CD4-positive, alpha-beta T cell (primary cell): ENCODE data around the gene COL15A1. TPM values are rescaled to one million over a fixed set of nuclear protein-coding genes. Genes with fewer than 3 reads are reported as not detected.

ENCODE experiments used
- ATAC-seq: fragments of 200-7000 bp; cut with Tn5 transposase; one replicate; pipeline ENCODE4 v1.10.0; 2022; ENCODE audit warnings: mild to moderate bottlenecking; ENCODE audit not compliant: poor library complexity
- CTCF ChIA-PET: fragments of 350-600 bp; sonication (Branson Sonifier 250); formaldehyde crosslinking; loops from one replicate; lab custom pipeline; 2021; ENCODE audit warnings: antibody characterized with exemption, inconsistent platforms; lab: Charles Lee
- POLR2A ChIA-PET: fragments of 350-600 bp; sonication (Branson Sonifier 250); formaldehyde crosslinking; loops from one replicate; lab custom pipeline; 2021; ENCODE audit warnings: antibody characterized with exemption, inconsistent platforms; lab: Charles Lee
- DNase-seq, 14 experiments: peaks; one replicate each; pipeline ENCODE4 v3.0.0-alpha.2; 2013 to 2020; ENCODE audit warnings: mixed read lengths in 2 of 14
- H3K27ac ChIP-seq, 2 donors: one replicate each; pipeline versions ENCODE4 v1.5.1 to v1.7.0; 2013; ENCODE audit warnings: low read length in 2 of 2, low read depth in 1 of 2, mild to moderate bottlenecking in 1 of 2
- H3K27me3 ChIP-seq, 2 experiments: 1 replicate in 1 of 2; 2 replicates in 1 of 2; pipeline versions ENCODE4 v1.6.1 to v1.7.0; 2013; ENCODE audit warnings: low read length in 2 of 2, control low read depth in 1 of 2, mild to moderate bottlenecking in 1 of 2, moderate library complexity in 1 of 2; ENCODE audit not compliant: insufficient read depth in 2 of 2, control insufficient read depth in 1 of 2
- H3K36me3 ChIP-seq: one replicate; pipeline ENCODE4 v1.6.1; 2013; ENCODE audit warnings: low read length, control low read depth; ENCODE audit not compliant: insufficient read depth
- H3K4me1 ChIP-seq: one replicate; pipeline ENCODE4 v1.6.1; 2013; ENCODE audit warnings: low read length, control low read depth; ENCODE audit not compliant: insufficient read depth
- H3K4me3 ChIP-seq: one replicate; pipeline ENCODE4 v1.5.1; 2013; ENCODE audit warnings: mild to moderate bottlenecking, low read length, moderate library complexity
- H3K9me3 ChIP-seq, 2 experiments: 1 replicate in 1 of 2; 2 replicates in 1 of 2; pipeline versions ENCODE4 v1.6.1 to v1.7.0; 2013; ENCODE audit warnings: low read length in 2 of 2, mild to moderate bottlenecking in 2 of 2, control low read depth in 1 of 2, moderate library complexity in 1 of 2; ENCODE audit not compliant: control insufficient read depth in 1 of 2, insufficient read depth in 1 of 2
- H3K27ac Mint-ChIP-seq: one replicate; pipeline ENCODE4 v1.8.0; 2020; ENCODE audit warnings: mixed read lengths
- H3K27me3 Mint-ChIP-seq: one replicate; pipeline ENCODE4 v1.8.0; 2021; ENCODE audit warnings: mixed read lengths
- H3K36me3 Mint-ChIP-seq: one replicate; pipeline ENCODE4 v1.8.0; 2021; ENCODE audit warnings: low read depth, mixed read lengths
- H3K4me1 Mint-ChIP-seq: one replicate; pipeline ENCODE4 v1.8.0; 2021; ENCODE audit warnings: low read depth, mixed read lengths
- H3K4me3 Mint-ChIP-seq: one replicate; pipeline ENCODE4 v1.8.0; 2020; ENCODE audit warnings: mild to moderate bottlenecking, mixed read lengths
- H3K9me3 Mint-ChIP-seq: one replicate; pipeline ENCODE4 v1.8.0; 2020; ENCODE audit warnings: mixed read lengths
- CTCF ChIP-seq: fragments of 200-600 bp; IDR thresholded peaks from one replicate; pipeline ENCODE4 v1.8.0; 2022; ENCODE audit warnings: antibody characterized with exemption, mild to moderate bottlenecking
- intact Hi-C, 2 experiments: fragments of 100-400 bp; cut with DNase I in 1 of 2; cut with micrococcal nuclease in 1 of 2; formaldehyde crosslinking; loops; one replicate each; pipeline versions ENCODE4 v1.15.1 to v1.9.0; 2023 to 2025; cut with DNase I, micrococcal nuclease
- total RNA-seq, 174 experiments: library from RNA in 2 of 174; stranded (reverse) in 2 of 174; gene quantifications; one replicate each; pipeline ENCODE4 v1.2.3 and lab custom pipeline; 2021 to 2026

COL15A1 gene
- total RNA-seq, 2 experiments from 2014 or later, result not detected

- intact Hi-C loops, result loop anchor here in 1 of 2 experiments (2.0 kb wide), 1 partner anchor 15 kb away; no protein-coding TSS in a partner anchor
- POLR2A ChIA-PET, result interaction anchor here (0.6 to 1.2 kb wide), 3 partner anchors 19 to 113 kb away, joined by 3 read pairs; no protein-coding TSS in a partner anchor
- no peak for TF ChIP-seq CTCF
- no peak overlapping the region for H3K4me3 ChIP-seq
- no peaks in the 10 kb centered on the region for H3K9me3 Mint-ChIP-seq
- H3K27ac ChIP-seq, result no peak overlapping the region
- H3K4me3 Mint-ChIP-seq, result no peak overlapping the region
- H3K9me3 ChIP-seq, result no peaks in the 10 kb centered on the region
- H3K27ac Mint-ChIP-seq, result peak overlapping the region; percentile 9
- no peaks in the 10 kb centered on the region for H3K27me3 ChIP-seq
- peaks cover 79% of the 10 kb centered on the region for H3K4me1 Mint-ChIP-seq
- H3K36me3 Mint-ChIP-seq, result no peaks in the 10 kb centered on the region
- H3K27me3 Mint-ChIP-seq, result no peaks in the 10 kb centered on the region
- ATAC-seq, result no peak
- CTCF ChIA-PET, result no interaction called here
- no peaks in the 10 kb centered on the region for H3K36me3 ChIP-seq
- DNase-seq, result no peak
- H3K4me1 ChIP-seq, result peaks cover 48% of the 10 kb centered on the region
Measured at GRCh38 chr9:99116003-99116411, 172.3 kb downstream of the COL15A1 start.

GRCh38 chr9:99118782-99119466, 175.2 kb downstream of the COL15A1 start:
- H3K27ac Mint-ChIP-seq, result peak overlapping the region; percentile 70
- H3K4me3 Mint-ChIP-seq, result peak overlapping the region; percentile 42
- peak overlapping the region in 1 of 2 donors; percentile 22 for H3K27ac ChIP-seq

More at GRCh38 chr9:99118782-99119466, 175.2 kb downstream of the COL15A1 start:
- Histone ChIP-seq H3K27me3 (no peaks in the 10 kb centered on the region), H3K36me3 (no peaks in the 10 kb centered on the region), H3K4me3 (peak overlapping the region; percentile 28), H3K9me3 (no peaks in the 10 kb centered on the region), H3K4me1 (peaks cover 32% of the 10 kb centered on the region)
- TF ChIP-seq CTCF, result no peak
- peak; percentile 21 to 88 (median 46) for DNase-seq
- Mint-ChIP-seq H3K36me3 (no peaks in the 10 kb centered on the region), H3K27me3 (no peaks in the 10 kb centered on the region), H3K9me3 (no peaks in the 10 kb centered on the region), H3K4me1 (peaks cover 81% of the 10 kb centered on the region)
- ChIA-PET POLR2A (interaction anchor here (0.6 to 5.3 kb wide), 15 partner anchors 7 to 116 kb away, joined by 3 to 53 read pairs (median 4); partner anchors contain the start of genes ALG2, SEC61B and TGFBR1), CTCF (interaction anchor here (0.8 to 2.5 kb wide), 4 partner anchors 15 to 127 kb away, joined by 3 to 9 read pairs (median 6); no protein-coding TSS in a partner anchor)
- peak; percentile 99 for ATAC-seq
- intact Hi-C loops, result loop anchor here in 1 of 2 experiments (1.0 kb wide), 1 partner anchor 12 kb away; no protein-coding TSS in a partner anchor
